HepG2 (cell line): ENCODE results near the gene POU1F1. TPM values are rescaled to one million over a fixed set of nuclear protein-coding genes. Genes with fewer than 3 reads are reported as not detected.

ENCODE experiments used
- ATAC-seq: fragments of 200-7000 bp; cut with Tn5 transposase; 3 replicates; pipeline ENCODE4 v1.9.1; 2020; ENCODE audit warnings: mild to moderate bottlenecking, moderate library complexity
- BruUV-seq: library from RNA; stranded (reverse); fragments of 400-500 nt; replicated peaks from 2 replicates; lab custom pipeline; 2021; lab: Mats Ljungman, UMichigan
- CTCF ChIA-PET: fragments of 300-600 bp; formaldehyde crosslinking; extraction: SDS; loops from one replicate; lab custom pipeline; 2021; ENCODE audit warnings: low total read pairs, inconsistent platforms, low intra/inter-chr PET ratio; lab: Yijun Ruan, JAX
- POLR2A ChIA-PET: fragments of 350-600 bp; sonication (Branson Sonifier 250); formaldehyde crosslinking; loops from one replicate; lab custom pipeline; 2020; ENCODE audit warnings: antibody characterized with exemption, inconsistent platforms; lab: Yijun Ruan, JAX
- DNase-seq: peaks from one replicate; pipeline ENCODE4 v3.0.0-alpha.2; 2015; ENCODE audit warnings: low spot score
- FAIRE-seq: peaks from 3 replicates; lab custom pipeline; 2011; peaks lifted over from hg19 to GRCh38; lab: Jason Lieb, UNC
- H2AFZ ChIP-seq: one replicate; pipeline ENCODE4 v1.6.1; 2011; ENCODE audit warnings: low read length, inconsistent platforms
- H3K27ac ChIP-seq: fragments of 300-600 bp; 3 replicates; pipeline ENCODE4 v1.8.0; 2011; ENCODE audit warnings: mixed run types, mild to moderate bottlenecking, mixed read lengths, low read length, inconsistent platforms; ENCODE audit not compliant: insufficient read depth; ENCODE audit errors: extremely low read length
- H3K27me3 ChIP-seq, 2 experiments: fragments of 200-600 bp in 1 of 2; 2 replicates in 1 of 2; 3 replicates in 1 of 2; pipeline versions ENCODE4 v1.6.0 to v1.8.0; 2011; ENCODE audit warnings: low read length in 2 of 2, mild to moderate bottlenecking in 2 of 2, moderate library complexity in 2 of 2, inconsistent platforms in 1 of 2; ENCODE audit not compliant: insufficient read depth in 2 of 2, control insufficient read depth in 1 of 2
- H3K36me3 ChIP-seq, 2 experiments: fragments of 200-600 bp in 1 of 2; replicated peaks in 1 of 2; 2 replicates in 1 of 2; 3 replicates in 1 of 2; pipeline versions ENCODE4 v1.5.1 to v1.8.0; 2011; ENCODE audit warnings: low read length in 2 of 2, inconsistent platforms in 1 of 2; ENCODE audit not compliant: insufficient read depth in 2 of 2, control insufficient read depth in 1 of 2
- H3K4me1 ChIP-seq: 2 replicates; pipeline ENCODE4 v1.5.1; 2012; ENCODE audit warnings: low read length, inconsistent platforms; ENCODE audit not compliant: insufficient read depth
- H3K4me2 ChIP-seq: 2 replicates; pipeline ENCODE4 v1.6.0; 2011; ENCODE audit warnings: low read depth, low read length, inconsistent platforms
- H3K4me3 ChIP-seq, 3 experiments: fragments of 200-600 bp in 1 of 3; sonication (generic), shearing (Covaris generic) in 1 of 3; replicated peaks in 1 of 3; 2 replicates each; pipeline ENCODE4 v1.5.1; 2011 to 2016; ENCODE audit warnings: low read length in 3 of 3, inconsistent platforms in 2 of 3, low read depth in 2 of 3, mild to moderate bottlenecking in 2 of 3, control low read depth in 1 of 3, mixed read lengths in 1 of 3; ENCODE audit not compliant: insufficient read depth in 1 of 3
- H3K79me2 ChIP-seq: one replicate; pipeline ENCODE4 v1.6.1; 2011; ENCODE audit warnings: low read length, inconsistent platforms; ENCODE audit not compliant: insufficient read depth
- H3K9ac ChIP-seq: 2 replicates; pipeline ENCODE4 v1.6.0; 2011; ENCODE audit warnings: mild to moderate bottlenecking, low read depth, low read length, inconsistent platforms; ENCODE audit not compliant: insufficient read depth
- H3K9me3 ChIP-seq: 2 replicates; pipeline ENCODE4 v1.5.1; 2012; ENCODE audit warnings: mild to moderate bottlenecking, low read length
- H4K20me1 ChIP-seq: 2 replicates; pipeline ENCODE4 v1.6.0; 2011; ENCODE audit warnings: inconsistent platforms, mild to moderate bottlenecking, low read length, moderate library complexity; ENCODE audit not compliant: insufficient read depth
- CCDC6 ChIP-seq: sonication (generic); formaldehyde crosslinking; IDR thresholded peaks from 2 replicates; pipeline ENCODE4 v1.8.1; 2022; ENCODE audit warnings: mild to moderate bottlenecking, missing genetic modification reagents, moderate library complexity
- EP300 ChIP-seq, 3 experiments: sonication (generic) in 1 of 3; formaldehyde crosslinking in 1 of 3; IDR thresholded peaks; 2 replicates each; pipeline versions ENCODE4 v1.5.1 to v1.6.1; 2011 to 2020; ENCODE audit warnings: low read depth in 2 of 3, low read length in 2 of 3, borderline replicate concordance in 1 of 3, improper control_type of control experiment in 1 of 3, mild to moderate bottlenecking in 1 of 3, missing genetic modification reagents in 1 of 3, moderate library complexity in 1 of 3
- GLI4 ChIP-seq: sonication (generic); formaldehyde crosslinking; IDR thresholded peaks from 2 replicates; pipeline ENCODE4 v1.5.1; 2020; ENCODE audit warnings: missing genetic modification reagents, mild to moderate bottlenecking, moderate library complexity, borderline replicate concordance
- MTF2 ChIP-seq: sonication (generic); formaldehyde crosslinking; IDR thresholded peaks from 2 replicates; pipeline ENCODE4 v1.5.0; 2020; ENCODE audit warnings: missing genetic modification reagents, borderline replicate concordance
- SMAD1 ChIP-seq: sonication (generic); formaldehyde crosslinking; IDR thresholded peaks from 2 replicates; pipeline ENCODE4 v1.4.0; 2020; ENCODE audit warnings: missing genetic modification reagents, low read depth, mild to moderate bottlenecking, borderline replicate concordance
- ZNF382 ChIP-seq: sonication (generic); formaldehyde crosslinking; IDR thresholded peaks from 2 replicates; pipeline ENCODE4 v1.5.0; 2020; ENCODE audit warnings: missing genetic modification reagents, mild to moderate bottlenecking, borderline replicate concordance
- ZNF547 ChIP-seq: sonication (generic); formaldehyde crosslinking; IDR thresholded peaks from 2 replicates; pipeline ENCODE4 v1.5.1; 2020; ENCODE audit warnings: mild to moderate bottlenecking, missing genetic modification reagents
- ZNF768 ChIP-seq: sonication (generic); formaldehyde crosslinking; IDR thresholded peaks from 2 replicates; pipeline ENCODE4 v1.4.0; 2020; ENCODE audit warnings: missing genetic modification reagents
- WGBS: methylation state at CpG from one replicate; pipeline ENCODE4 v1.1.6; 2017; ENCODE audit warnings: low lambda C conversion rate; 5-methylcytosine and 5-hydroxymethylcytosine counted together
- in situ Hi-C: cut with HindIII; loops from 2 replicates; pipeline ENCODE4 v1.10.0; 2017; ENCODE audit warnings: low pct_unique_long_range_greater_than_20kb; ENCODE audit not compliant: extremely low pct_ligation_motif_present
- intact Hi-C: fragments of 100-400 bp; cut with micrococcal nuclease; formaldehyde crosslinking; loops from one replicate; pipeline ENCODE4 v1.10.0; 2022; ENCODE audit not compliant: unreplicated experiment
- polyA plus RNA-seq, 8 experiments: library from polyadenylated mRNA; depleted of rRNA in 3 of 8; stranded (reverse) in 7 of 8; unstranded in 1 of 8; fragments of >200 nt; fragmentation: Illumina TruSeq in 4 of 8; extraction: Trizol in 4 of 8; gene quantifications; 2 replicates each; pipeline versions ENCODE4 v1.2.1 to v1.2.3, GENCODE V29; 2011 to 2016; ENCODE audit warnings: low read depth in 4 of 8, missing spikeins in 1 of 8, mixed read lengths in 1 of 8; ENCODE audit not compliant: insufficient read depth in 1 of 8
- total RNA-seq, 5 experiments: library from RNA; depleted of rRNA; stranded (reverse); fragments of >200 nt; fragmentation: Illumina TruSeq; extraction: Trizol; gene quantifications; 2 replicates each; pipeline ENCODE4 v1.2.3, GENCODE V29; 2016; ENCODE audit warnings: low read depth in 1 of 5
- TF ChIP-seq, protein P1 (sequence below): sonication (generic); formaldehyde crosslinking; IDR thresholded peaks from 2 replicates; pipeline ENCODE4 v1.8.0; 2022; ENCODE audit warnings: mild to moderate bottlenecking, missing genetic modification reagents, borderline replicate concordance
- TF ChIP-seq, protein P2 (sequence below): IDR thresholded peaks from 2 replicates; pipeline ENCODE4 v1.6.1; 2016; ENCODE audit warnings: low read depth, borderline replicate concordance
- TF ChIP-seq, protein P3 (sequence below), 2 experiments: IDR thresholded peaks; 2 replicates each; pipeline ENCODE4 v1.6.1; 2011 to 2012; ENCODE audit warnings: low read length in 2 of 2, borderline replicate concordance in 1 of 2, low read depth in 1 of 2, mild to moderate bottlenecking in 1 of 2, moderate library complexity in 1 of 2
- TF ChIP-seq, protein P4 (sequence below): sonication (generic); formaldehyde crosslinking; IDR thresholded peaks from 2 replicates; pipeline ENCODE4 v1.8.0; 2022; ENCODE audit warnings: missing genetic modification reagents, low read depth, mild to moderate bottlenecking, borderline replicate concordance

Gene POU1F1
- total and polyA plus RNA-seq, 2 of the 13 experiments (the other 11 are each of a cell fraction or from before 2014, with no cell fraction given), result not detected

DNA sequence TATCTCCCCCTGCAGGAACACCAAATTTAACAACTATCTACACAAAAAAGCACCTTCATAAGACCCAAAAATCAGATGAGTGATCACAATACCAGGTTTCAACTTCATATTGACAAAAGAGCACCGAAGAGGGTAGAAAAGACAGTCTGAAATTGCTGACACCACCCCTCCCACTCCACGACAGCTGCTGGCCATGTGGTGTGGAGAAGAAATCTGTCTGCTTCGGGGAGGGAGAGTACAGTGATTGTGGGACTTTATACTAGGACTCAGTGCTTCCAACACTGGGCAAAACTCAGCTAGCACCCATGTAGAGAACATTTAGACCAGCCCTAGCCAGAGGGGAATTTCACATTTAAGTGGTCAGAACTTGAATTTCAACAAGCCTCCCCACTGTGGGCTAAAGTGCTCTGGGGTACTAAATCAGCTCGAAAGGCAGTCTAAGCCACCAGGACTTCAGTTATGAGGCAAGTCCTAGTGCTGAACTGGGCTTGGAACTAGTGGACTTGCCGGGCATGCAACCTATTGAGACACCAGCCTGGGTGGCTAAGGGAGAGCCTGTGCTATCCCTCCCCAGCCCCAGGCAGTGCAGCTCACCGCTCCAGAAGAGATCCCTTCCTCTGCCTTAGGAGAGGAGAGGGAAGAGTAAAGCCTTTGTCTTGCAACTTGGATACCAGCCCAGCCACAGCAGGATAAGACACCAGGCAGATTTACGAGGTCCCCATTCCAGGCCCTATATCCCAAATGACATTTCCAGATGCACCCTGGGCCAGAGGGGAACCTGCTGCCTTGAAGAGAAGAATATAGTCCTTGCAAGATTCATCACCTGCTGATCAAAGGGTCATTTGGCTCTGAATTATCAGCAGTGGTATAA lies 44.6 kb upstream of the POU1F1 start:
- POLR2A ChIA-PET, result no interaction called here
- Histone ChIP-seq H3K4me1 (no peaks in the 10 kb centered on the region), H3K27ac (no peak overlapping the region), H3K9ac (no peak overlapping the region), H4K20me1 (no peaks in the 10 kb centered on the region), H3K9me3 (no peaks in the 10 kb centered on the region), H3K27me3 (no peaks in the 10 kb centered on the region; a peak in 1 of 5 replicates), H3K36me3 (no peaks in the 10 kb centered on the region), H3K4me3 (no peak overlapping the region), H3K79me2 (no peaks in the 10 kb centered on the region), H3K4me2 (no peak overlapping the region), H2AFZ (no peak overlapping the region)
- DNase-seq (no peak), FAIRE-seq (no peak), ATAC-seq (no peak; the same call in 2 of the 3 replicates)
- CTCF ChIA-PET, result no interaction called here
- in situ Hi-C loops (loop anchor here (25.0 kb wide), 1 partner anchor 691 kb away; no protein-coding TSS in a partner anchor), intact Hi-C loops (no loop called here)
- TF ChIP-seq GLI4 (CRISPR knock-in tag) (no peak), EP300 (IDR thresholded peaks at IDR 0.05; ENCODE audit: low read depth in 2 of 2, low read length in 2 of 2) (no peak), EP300 (CRISPR knock-in tag; IDR thresholded peaks at IDR 0.05; ENCODE audit: borderline replicate concordance) (no peak), ZNF382 (CRISPR knock-in tag) (no peak), CCDC6 (CRISPR knock-in tag) (no peak), MTF2 (CRISPR knock-in tag) (no peak), SMAD1 (CRISPR knock-in tag) (no peak), ZNF768 (CRISPR knock-in tag) (no peak), ZNF547 (CRISPR knock-in tag) (no peak)
- TF ChIP-seq, protein P1, sequence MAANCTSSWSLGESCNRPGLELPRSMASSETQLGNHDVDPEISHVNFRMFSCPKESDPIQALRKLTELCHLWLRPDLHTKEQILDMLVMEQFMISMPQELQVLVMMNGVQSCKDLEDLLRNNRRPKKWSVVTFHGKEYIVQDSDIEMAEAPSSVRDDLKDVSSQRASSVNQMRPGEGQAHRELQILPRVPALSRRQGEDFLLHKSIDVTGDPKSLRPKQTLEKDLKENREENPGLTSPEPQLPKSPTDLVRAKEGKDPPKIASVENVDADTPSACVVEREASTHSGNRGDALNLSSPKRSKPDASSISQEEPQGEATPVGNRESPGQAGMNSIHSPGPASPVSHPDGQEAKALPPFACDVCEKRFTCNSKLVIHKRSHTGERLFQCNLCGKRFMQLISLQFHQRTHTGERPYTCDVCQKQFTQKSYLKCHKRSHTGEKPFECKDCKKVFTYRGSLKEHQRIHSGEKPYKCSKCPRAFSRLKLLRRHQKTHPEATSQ (CRISPR knock-in tag), result no peak
- TF ChIP-seq, protein P2, sequence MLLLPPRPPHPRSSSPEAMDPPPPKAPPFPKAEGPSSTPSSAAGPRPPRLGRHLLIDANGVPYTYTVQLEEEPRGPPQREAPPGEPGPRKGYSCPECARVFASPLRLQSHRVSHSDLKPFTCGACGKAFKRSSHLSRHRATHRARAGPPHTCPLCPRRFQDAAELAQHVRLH (CRISPR knock-in tag), result no peak
- TF ChIP-seq, protein P3, sequence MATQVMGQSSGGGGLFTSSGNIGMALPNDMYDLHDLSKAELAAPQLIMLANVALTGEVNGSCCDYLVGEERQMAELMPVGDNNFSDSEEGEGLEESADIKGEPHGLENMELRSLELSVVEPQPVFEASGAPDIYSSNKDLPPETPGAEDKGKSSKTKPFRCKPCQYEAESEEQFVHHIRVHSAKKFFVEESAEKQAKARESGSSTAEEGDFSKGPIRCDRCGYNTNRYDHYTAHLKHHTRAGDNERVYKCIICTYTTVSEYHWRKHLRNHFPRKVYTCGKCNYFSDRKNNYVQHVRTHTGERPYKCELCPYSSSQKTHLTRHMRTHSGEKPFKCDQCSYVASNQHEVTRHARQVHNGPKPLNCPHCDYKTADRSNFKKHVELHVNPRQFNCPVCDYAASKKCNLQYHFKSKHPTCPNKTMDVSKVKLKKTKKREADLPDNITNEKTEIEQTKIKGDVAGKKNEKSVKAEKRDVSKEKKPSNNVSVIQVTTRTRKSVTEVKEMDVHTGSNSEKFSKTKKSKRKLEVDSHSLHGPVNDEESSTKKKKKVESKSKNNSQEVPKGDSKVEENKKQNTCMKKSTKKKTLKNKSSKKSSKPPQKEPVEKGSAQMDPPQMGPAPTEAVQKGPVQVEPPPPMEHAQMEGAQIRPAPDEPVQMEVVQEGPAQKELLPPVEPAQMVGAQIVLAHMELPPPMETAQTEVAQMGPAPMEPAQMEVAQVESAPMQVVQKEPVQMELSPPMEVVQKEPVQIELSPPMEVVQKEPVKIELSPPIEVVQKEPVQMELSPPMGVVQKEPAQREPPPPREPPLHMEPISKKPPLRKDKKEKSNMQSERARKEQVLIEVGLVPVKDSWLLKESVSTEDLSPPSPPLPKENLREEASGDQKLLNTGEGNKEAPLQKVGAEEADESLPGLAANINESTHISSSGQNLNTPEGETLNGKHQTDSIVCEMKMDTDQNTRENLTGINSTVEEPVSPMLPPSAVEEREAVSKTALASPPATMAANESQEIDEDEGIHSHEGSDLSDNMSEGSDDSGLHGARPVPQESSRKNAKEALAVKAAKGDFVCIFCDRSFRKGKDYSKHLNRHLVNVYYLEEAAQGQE (IDR thresholded peaks at IDR 0.05; ENCODE audit: borderline replicate concordance in 1 of 2, low read depth in 1 of 2, low read length in 2 of 2), result no peak
- TF ChIP-seq, protein P4, sequence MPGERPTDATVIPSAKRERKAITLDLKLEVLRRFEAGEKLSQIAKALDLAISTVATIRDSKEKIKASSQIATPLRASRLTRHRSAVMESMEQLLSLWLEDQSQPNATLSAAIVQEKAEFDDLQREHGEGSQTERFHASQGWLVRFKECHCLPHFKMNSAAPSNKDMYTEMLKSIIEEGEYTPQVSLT (CRISPR knock-in tag), result no peak
- WGBS, result 0% methylated on average over 4 of the region's 7 CpGs
- BruUV-seq, result no TSS peak
